OCI-LY3 (cell line): ENCODE data around the gene RND3.

ENCODE experiments used
- H2AFZ ChIP-seq: fragments of 200-600, 300-600 bp; shearing (Covaris generic); 2 replicates; pipeline ENCODE4 v1.6.0; 2014; ENCODE audit warnings: antibody characterized with exemption, low read depth, low read length
- H3K27ac ChIP-seq: fragments of 200-600, 300-600 bp; sonication (generic); 2 replicates; pipeline ENCODE4 v1.5.1; 2014; ENCODE audit warnings: mild to moderate bottlenecking, low read length, moderate library complexity, mixed read lengths
- H3K27me3 ChIP-seq: fragments of 200-600, 300-600 bp; sonication (generic); 2 replicates; pipeline ENCODE4 v1.6.1; 2014; ENCODE audit warnings: low read depth, low read length, mixed read lengths
- H3K36me3 ChIP-seq: fragments of 200-600, 300-600 bp; sonication (generic); replicated peaks from 2 replicates; pipeline ENCODE3; 2014; ENCODE audit warnings: low read depth, low read length, mixed read lengths
- H3K4me1 ChIP-seq: fragments of 300-600, 200-600 bp; sonication (generic); 2 replicates; pipeline ENCODE4 v1.6.1; 2014; ENCODE audit warnings: low read length, mixed read lengths
- H3K4me2 ChIP-seq: fragments of 200-600, 300-600 bp; sonication (generic); 2 replicates; pipeline ENCODE4 v1.6.1; 2014; ENCODE audit warnings: low read length, mixed read lengths
- H3K4me3 ChIP-seq: fragments of 300-600, 200-600 bp; sonication (generic); 2 replicates; pipeline ENCODE4 v1.5.1; 2014; ENCODE audit warnings: antibody characterized with exemption, mild to moderate bottlenecking, low read length, moderate library complexity
- H3K79me2 ChIP-seq: fragments of 300-600, 200-600 bp; shearing (Covaris generic); 2 replicates; pipeline ENCODE4 v1.6.1; 2014; ENCODE audit warnings: mild to moderate bottlenecking, low read length, mixed read lengths
- H3K9ac ChIP-seq: fragments of 300-600, 200-600 bp; shearing (Covaris generic); 2 replicates; pipeline ENCODE4 v1.6.0; 2014; ENCODE audit warnings: mild to moderate bottlenecking, low read length, moderate library complexity
- H3K9me3 ChIP-seq: fragments of 200-600, 300-600 bp; shearing (Covaris generic); 2 replicates; pipeline ENCODE4 v1.6.1; 2014; ENCODE audit warnings: low read length, mixed read lengths; ENCODE audit not compliant: insufficient read depth
- H4K20me1 ChIP-seq: fragments of 200-600, 300-600 bp; sonication (generic); 2 replicates; pipeline ENCODE4 v1.6.1; 2016; ENCODE audit warnings: low read length, mixed read lengths; ENCODE audit not compliant: insufficient read depth
- EZH2phosphoT487 ChIP-seq: fragments of 200-600 bp; shearing (Covaris generic); IDR thresholded peaks from 2 replicates; pipeline ENCODE4 v1.6.1; 2018; ENCODE audit warnings: antibody characterized with exemption, mixed run types, low read depth
- TF ChIP-seq, protein P1 (sequence below): fragments of 200-600, 300-600 bp; sonication (generic); IDR thresholded peaks from 2 replicates; pipeline ENCODE4 v1.5.1; 2014; ENCODE audit warnings: antibody characterized with exemption, low read length, low read depth

Gene RND3

DNA sequence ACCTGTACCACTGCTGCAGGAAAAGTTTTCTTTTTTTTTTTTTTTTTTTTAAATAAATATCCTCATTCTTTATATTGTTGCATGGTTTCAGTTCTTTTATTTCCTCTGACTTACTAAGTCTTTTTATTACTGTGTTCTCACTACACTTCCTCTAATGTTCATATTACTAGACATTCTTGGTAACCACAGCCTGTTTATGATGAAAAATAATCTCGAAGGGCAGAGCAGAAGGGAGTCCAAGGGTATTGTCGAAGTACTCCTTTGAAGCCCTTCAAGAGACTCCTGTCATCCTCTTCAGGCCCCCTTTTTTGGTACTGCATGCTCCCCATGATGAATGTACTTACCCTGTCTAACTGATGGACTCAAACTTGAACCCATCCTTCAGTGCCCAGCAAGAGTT is 61.2 kb downstream of the RND3 start:
- H3K4me3 ChIP-seq, result no peak overlapping the region
- H4K20me1 ChIP-seq, result no peaks in the 10 kb centered on the region
- H2AFZ ChIP-seq, result no peak overlapping the region
- no peak overlapping the region for H3K9ac ChIP-seq
- no peak for TF ChIP-seq EZH2phosphoT487
- TF ChIP-seq, protein P1, sequence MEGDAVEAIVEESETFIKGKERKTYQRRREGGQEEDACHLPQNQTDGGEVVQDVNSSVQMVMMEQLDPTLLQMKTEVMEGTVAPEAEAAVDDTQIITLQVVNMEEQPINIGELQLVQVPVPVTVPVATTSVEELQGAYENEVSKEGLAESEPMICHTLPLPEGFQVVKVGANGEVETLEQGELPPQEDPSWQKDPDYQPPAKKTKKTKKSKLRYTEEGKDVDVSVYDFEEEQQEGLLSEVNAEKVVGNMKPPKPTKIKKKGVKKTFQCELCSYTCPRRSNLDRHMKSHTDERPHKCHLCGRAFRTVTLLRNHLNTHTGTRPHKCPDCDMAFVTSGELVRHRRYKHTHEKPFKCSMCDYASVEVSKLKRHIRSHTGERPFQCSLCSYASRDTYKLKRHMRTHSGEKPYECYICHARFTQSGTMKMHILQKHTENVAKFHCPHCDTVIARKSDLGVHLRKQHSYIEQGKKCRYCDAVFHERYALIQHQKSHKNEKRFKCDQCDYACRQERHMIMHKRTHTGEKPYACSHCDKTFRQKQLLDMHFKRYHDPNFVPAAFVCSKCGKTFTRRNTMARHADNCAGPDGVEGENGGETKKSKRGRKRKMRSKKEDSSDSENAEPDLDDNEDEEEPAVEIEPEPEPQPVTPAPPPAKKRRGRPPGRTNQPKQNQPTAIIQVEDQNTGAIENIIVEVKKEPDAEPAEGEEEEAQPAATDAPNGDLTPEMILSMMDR, result no peak
- no peaks in the 10 kb centered on the region for H3K79me2 ChIP-seq
- H3K4me2 ChIP-seq, result peak overlapping the region; percentile 73
- no peaks in the 10 kb centered on the region for H3K36me3 ChIP-seq
- H3K27ac ChIP-seq, result peak overlapping the region; percentile 42
- no peaks in the 10 kb centered on the region for H3K9me3 ChIP-seq
- H3K4me1 ChIP-seq, result peaks cover 29% of the 10 kb centered on the region
- peaks cover 16% of the 10 kb centered on the region; the same call in 1 of the 2 replicates for H3K27me3 ChIP-seq

DNA sequence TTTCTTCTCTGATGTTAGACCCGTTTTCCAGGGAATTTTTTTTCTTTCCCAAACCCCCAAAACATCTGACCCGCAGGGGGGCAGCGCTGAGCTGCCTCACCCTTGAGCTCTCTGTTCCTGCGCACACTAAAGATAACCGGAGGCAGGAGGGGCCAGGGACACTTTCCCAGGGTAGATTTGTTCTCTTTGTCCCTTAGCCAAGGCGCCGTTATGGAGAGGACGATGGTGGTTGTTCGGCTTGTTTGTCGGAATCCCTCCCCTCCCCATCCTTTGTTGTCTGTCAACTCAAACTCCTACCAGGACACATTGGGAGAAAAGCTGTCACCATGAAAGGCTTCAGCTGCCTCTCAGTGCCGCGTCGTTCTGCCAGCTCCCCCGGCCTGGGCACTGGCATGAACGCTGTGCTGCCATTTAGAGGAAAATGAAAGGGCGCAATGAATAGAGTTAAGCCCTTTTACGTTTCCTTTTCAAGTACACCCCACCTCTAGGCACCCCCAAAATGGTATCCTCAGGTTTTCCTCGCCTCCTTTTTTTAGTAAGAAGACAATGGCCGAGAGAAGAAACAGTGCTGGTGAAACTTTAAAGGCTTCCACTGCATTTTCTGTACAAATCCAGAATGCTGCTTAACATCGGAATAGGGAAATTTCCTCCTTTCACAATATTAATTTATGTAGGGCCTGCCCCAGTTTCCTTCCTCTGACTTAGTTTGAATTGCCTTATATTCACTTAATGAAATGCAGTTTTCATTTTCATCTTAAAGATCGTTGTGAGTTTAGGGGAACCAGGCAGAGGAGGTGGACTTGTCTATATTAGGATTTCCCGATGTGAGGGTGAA is 62.1 kb downstream of the RND3 start:
- H3K36me3 ChIP-seq, result no peaks in the 10 kb centered on the region
- peaks cover 16% of the 10 kb centered on the region; the same call in 1 of the 2 replicates for H3K27me3 ChIP-seq
- H3K79me2 ChIP-seq, result no peaks in the 10 kb centered on the region
- H4K20me1 ChIP-seq, result no peaks in the 10 kb centered on the region
- H3K4me2 ChIP-seq, result peak overlapping the region; percentile 49
- peaks cover 29% of the 10 kb centered on the region for H3K4me1 ChIP-seq
- H3K27ac ChIP-seq, result no peak overlapping the region
- no peaks in the 10 kb centered on the region for H3K9me3 ChIP-seq
- no peak for TF ChIP-seq EZH2phosphoT487
- TF ChIP-seq, protein P1, result no peak
- peak overlapping the region; percentile 41 for H3K4me3 ChIP-seq
- H3K9ac ChIP-seq, result no peak overlapping the region
- H2AFZ ChIP-seq, result no peak overlapping the region

GRCh38 chr2:150424406-150424805 is 63.1 kb downstream of the RND3 start:
- no peaks in the 10 kb centered on the region for H3K9me3 ChIP-seq
- H4K20me1 ChIP-seq, result no peaks in the 10 kb centered on the region
- H2AFZ ChIP-seq, result no peak overlapping the region
- peaks cover 24% of the 10 kb centered on the region for H3K4me1 ChIP-seq
- TF ChIP-seq, protein P1, result no peak
- no peak for TF ChIP-seq EZH2phosphoT487
- H3K9ac ChIP-seq, result no peak overlapping the region
- no peak overlapping the region for H3K27ac ChIP-seq
- no peaks in the 10 kb centered on the region for H3K36me3 ChIP-seq
- H3K27me3 ChIP-seq, result peaks cover 16% of the 10 kb centered on the region; the same call in 1 of the 2 replicates
- no peak overlapping the region for H3K4me3 ChIP-seq
- H3K4me2 ChIP-seq, result no peak overlapping the region
- no peaks in the 10 kb centered on the region for H3K79me2 ChIP-seq

DNA sequence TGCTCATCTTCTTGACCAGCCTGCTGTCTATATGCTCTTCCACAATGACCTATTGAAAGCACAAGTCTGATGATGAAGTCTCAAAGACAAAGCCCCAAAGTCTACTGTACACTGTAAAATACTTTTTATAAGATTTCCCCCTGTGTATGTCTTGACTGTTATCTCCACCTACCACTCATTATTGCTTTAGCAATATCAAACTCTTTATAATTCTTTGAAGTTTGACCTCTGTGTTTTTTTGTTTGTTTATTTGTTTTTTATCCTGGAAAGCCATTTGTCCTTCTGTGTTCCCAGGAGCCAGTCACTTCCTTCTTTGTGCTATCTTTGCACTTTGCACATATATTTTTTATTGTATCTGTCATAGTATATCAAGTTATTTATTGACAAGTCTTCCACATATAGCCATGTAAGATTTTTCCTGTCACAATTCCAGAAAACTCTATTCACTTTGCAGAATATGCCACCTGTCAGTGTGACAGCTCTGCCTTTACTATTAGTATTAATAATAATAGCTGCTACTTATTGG is 66.3 kb downstream of the RND3 start:
- Histone ChIP-seq H3K36me3 (no peaks in the 10 kb centered on the region), H3K79me2 (no peaks in the 10 kb centered on the region), H2AFZ (no peak overlapping the region), H3K9me3 (no peaks in the 10 kb centered on the region), H3K4me2 (no peak overlapping the region), H3K4me1 (peaks cover 9% of the 10 kb centered on the region), H4K20me1 (no peaks in the 10 kb centered on the region), H3K27ac (no peak overlapping the region), H3K9ac (no peak overlapping the region), H3K27me3 (peaks cover 16% of the 10 kb centered on the region; the same call in 1 of the 2 replicates), H3K4me3 (no peak overlapping the region)
- TF ChIP-seq EZH2phosphoT487, result no peak
- TF ChIP-seq, protein P1, result no peak
